GM18858 (cell line): ENCODE data around the gene ENTPD3.

Experiments
- ATAC-seq: cut with Tn5 transposase; IDR thresholded peaks from one replicate; pipeline ENCODE4 v1.9.1; 2021; ENCODE audit not compliant: unreplicated experiment

ENTPD3 gene

DNA sequence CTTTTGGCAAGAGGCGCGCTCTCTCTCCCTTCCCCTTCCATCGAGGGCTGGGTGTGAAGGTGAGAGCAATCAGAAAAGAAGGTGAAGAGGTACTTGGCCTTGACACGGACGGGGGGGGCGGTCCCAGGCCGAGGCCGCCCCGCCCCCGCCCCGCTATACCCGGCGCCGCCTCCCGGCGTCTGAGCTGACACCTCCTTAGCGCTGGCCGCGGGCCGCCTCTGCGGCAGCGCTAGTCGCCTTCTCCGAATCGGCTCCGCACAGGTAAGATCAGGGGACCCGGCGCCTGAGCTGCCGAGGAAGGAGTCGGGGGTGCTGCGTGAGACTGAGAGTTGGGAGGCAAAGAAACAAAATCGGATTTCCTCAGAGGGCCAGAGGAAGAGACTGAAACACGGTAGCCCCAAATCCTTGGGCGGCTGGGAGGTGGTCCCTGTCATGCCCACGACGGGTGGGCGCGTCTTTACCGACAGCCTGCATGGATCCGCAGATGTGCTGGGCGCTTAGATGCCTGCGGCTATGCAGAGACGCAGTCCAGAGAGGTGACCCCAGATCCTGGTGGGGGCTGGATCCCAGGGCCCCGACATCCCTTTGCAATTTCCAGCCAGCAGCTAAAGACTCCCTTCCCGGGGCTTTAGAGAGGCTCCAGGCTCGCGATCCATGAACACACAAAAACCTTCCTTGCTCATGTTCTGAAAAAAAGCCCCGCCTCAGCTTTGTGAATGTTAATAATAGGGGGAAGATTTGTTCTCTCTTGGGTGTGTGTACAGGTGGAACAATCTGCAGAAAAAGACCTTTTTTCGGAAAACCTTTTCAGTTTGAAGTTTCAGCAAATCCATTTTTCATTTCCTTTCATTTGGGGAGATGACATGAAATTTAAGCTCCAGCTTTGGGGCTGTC is at the start of gene ENTPD3:
Gene ENTPD3 (plus strand): TSS at position 184 of the 894 bp plus-strand sequence. CDS start 874 bp downstream, outside the sequence.
- ATAC-seq = no peak

DNA sequence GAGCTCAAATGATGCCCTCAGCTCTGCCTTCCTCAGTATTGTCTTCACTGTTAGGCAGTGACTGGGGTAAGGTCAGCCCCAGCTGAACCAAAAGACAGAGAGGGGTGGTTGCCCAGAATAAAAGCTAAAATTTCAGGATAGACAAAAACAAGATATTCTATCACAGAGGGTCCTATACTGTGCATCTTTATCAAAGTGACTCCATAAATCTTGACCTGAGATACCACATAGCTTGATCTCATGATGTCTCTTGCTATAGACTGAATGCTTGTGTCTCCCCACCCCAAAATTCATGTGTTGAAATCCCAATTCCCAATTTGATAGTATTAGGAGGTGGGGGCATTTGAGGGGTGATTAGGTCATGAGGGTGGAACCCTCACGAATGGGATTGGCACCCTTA is 47.1 kb upstream of the ENTPD3 start:
- ATAC-seq = no peak

GRCh38 chr3:40340541-40341170 is 46.3 kb upstream of the ENTPD3 start:
- ATAC-seq = no peak

- ATAC-seq = no peak
Observed at GRCh38 chr3:40341671-40342070, 45.3 kb upstream of the ENTPD3 start.

DNA sequence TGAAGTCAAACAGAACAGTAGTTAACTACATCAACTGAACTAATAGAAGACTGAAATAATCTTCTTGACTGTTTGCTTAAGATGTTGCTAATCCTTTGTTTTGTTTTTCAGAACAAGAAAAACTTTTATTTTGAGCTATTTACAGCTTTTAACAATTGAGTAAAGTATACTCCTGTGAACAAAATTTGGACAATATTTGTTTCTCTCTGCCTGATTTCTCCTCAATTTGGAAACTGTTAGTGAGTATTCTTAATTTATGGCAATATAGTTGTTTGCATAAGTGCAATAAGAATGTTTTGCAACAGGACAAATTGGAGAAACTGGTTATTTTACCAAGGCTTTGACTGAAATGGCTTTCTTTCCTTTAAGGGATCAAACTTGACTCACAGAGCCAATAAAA is 36.5 kb upstream of the ENTPD3 start:
- no peak for ATAC-seq

GRCh38 chr3:40355410-40355809 is 31.6 kb upstream of the ENTPD3 start:
- no peak for ATAC-seq

DNA sequence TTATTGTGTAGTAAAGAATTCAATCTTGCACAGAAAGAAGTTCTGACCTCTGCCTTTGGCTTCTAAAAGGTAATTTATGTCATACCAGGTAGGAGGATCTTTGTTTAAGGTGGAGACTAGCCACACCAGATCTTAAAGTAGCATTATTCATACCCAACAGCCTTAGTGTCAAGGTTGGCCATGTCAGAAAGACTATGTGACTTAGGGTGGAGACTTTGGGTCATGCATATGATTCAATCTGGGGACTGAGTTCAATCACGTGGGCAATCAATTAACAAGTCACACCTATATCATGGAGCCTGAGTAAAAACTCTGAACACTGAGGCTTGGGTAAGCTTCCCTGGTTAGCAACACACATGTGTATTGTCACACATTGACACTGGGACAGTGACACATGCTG is 28.5 kb upstream of the ENTPD3 start:
- ATAC-seq = no peak

GRCh38 chr3:40363674-40364073 is 23.3 kb upstream of the ENTPD3 start:
- no peak for ATAC-seq

DNA sequence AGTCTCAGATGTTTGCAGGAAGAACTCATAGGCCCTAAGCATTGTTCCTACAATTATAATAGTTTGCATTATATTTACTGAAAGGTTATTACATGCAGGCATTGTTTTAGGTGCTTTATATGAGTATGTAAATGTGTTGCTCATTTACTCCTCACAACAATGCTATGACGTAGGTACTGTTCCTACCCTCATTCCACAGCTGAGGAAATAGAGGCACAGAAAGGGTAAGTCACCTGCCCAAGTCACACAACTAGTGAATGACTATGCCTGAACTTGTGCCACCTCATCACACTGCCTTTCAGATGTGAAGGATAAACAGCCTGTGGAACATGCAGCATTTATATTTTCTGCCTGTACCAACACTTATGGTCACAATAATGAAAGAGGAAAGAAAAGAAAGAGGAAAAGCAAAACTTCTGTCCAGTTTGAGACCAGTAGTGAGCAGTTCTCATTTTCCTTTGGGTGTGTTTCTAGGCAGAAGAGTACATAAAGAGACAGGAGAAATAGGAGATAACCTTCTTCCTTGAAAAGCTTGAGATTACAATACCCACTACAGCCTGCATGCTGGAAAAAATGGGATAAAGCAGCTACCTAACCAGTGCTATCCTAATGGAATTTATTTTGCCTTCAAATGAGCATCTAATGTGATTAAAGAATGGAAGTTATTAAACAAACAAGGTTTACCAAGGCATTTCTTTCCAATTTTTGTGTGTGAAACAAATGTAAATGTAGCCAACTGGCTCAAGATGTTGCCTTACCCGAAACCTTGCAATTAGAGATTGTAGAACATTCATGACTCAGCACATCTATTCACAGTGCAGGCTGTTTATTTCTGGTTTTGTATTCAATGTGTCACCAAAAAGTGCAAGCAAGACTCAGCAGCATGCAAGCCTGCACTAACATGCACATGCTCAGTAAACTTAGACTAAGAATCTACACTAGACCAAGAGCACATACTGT is 20.5 kb upstream of the ENTPD3 start:
- no peak for ATAC-seq

DNA sequence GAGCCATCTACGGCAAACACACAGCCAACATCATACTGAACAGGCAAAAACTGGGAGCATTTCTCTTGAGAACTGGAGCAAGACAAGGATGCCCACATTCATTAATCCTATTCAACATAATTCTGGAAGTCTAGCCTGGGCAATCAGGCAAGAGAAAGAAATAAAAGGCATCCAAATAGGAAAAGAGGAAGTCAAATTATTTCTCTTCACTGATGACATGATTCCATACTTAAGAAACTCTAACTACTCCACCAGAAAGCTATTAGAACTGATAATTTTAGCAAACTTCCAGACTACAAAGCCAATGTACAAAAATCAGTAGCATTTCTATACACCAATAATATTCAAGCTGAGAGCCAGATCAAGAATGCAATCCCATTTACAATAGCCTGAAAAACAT is 17.3 kb upstream of the ENTPD3 start:
- no peak for ATAC-seq

- ATAC-seq = no peak
Observed at GRCh38 chr3:40377822-40378221, 9.2 kb upstream of the ENTPD3 start.

- ATAC-seq = no peak
Observed at GRCh38 chr3:40379674-40380306, 7.2 kb upstream of the ENTPD3 start.

DNA sequence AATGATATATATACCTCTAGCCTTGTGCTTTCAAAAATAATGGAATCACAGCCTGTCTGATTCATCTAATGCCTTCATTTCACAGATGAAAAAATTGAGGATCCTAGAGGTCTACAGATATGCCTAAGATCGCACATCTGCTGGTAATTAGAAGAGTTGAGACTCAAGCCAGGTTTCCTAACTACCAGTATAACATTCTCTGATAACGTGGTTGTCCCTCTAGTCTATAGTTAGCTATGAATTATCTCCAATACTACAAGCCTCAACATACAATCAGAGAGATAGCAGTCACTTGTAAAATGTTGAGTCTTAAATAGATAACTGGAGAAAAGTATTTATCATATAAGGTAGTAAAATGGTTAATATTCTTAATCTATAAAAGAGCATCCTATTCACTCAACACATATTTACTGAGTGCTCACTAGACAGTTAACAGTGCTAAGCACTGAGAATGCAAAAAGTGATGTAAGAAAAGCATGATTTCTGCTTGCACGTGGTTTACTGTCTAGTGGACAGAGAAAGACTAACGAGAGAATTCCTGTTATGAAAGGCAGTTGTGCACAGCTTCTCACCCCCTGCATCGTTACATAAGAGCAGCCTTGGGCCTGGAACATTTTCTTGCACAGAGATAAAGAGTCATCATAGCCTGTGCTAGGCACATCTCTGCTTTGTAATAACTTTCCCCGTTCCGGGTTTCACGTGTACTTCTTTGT is 4.9 kb upstream of the ENTPD3 start:
- ATAC-seq = no peak

DNA sequence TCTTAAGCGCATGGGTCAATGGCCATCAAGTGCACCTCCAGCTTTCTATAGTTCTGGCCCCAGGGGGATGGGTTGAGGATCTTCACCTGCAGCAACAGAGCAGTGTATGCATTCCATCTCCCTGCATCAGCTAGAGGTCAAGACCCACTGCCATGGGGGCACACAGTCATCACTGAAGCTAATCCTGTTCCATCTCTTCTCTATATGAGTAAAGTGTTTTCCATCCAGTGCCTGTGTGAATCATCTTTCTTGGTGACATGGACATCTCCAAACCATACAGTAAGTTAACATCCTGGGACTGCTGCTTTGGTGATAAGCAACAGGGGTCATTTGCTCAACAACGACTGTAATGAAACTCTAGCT is 4.4 kb upstream of the ENTPD3 start:
- ATAC-seq = no peak

- ATAC-seq = no peak
Observed at GRCh38 chr3:40386213-40386612, 771 bp upstream of the ENTPD3 start.

GRCh38 chr3:40387895-40388254 is 891 bp downstream of the ENTPD3 start:
- ATAC-seq = no peak

- no peak for ATAC-seq
Observed at GRCh38 chr3:40396406-40396805, 9.4 kb downstream of the ENTPD3 start.

GRCh38 chr3:40397129-40397528 is 10.1 kb downstream of the ENTPD3 start:
- no peak for ATAC-seq

- ATAC-seq = no peak
Observed at GRCh38 chr3:40397912-40398311, 10.9 kb downstream of the ENTPD3 start.

- no peak for ATAC-seq
Observed at GRCh38 chr3:40398346-40398745, 11.4 kb downstream of the ENTPD3 start.
